Left ventricle myocardium inferior (tissue), 1 donor: ENCODE results near the gene SH2D3A. TPM values are rescaled to one million over a fixed set of nuclear protein-coding genes. Genes with fewer than 3 reads are reported as not detected.
"Not testable (repeated sequence)": the region's sequence is repeated elsewhere in the genome, so short reads cannot be mapped to it uniquely, and the experiment has no call there.

Experiments
- DNase-seq: peaks from one replicate; pipeline ENCODE4 v3.0.0-alpha.2; 2020
- H3K27ac ChIP-seq: fragments of 200-600 bp; replicated peaks from 2 replicates; pipeline ENCODE4 v1.8.0; 2021
- H3K27me3 ChIP-seq: fragments of 200-600 bp; 2 replicates; pipeline ENCODE4 v1.8.0; 2021; ENCODE audit warnings: low read depth
- H3K36me3 ChIP-seq: fragments of 200-600 bp; 2 replicates; pipeline ENCODE4 v1.8.0; 2021
- H3K4me1 ChIP-seq: fragments of 200-600 bp; 2 replicates; pipeline ENCODE4 v1.8.0; 2021
- H3K4me3 ChIP-seq: fragments of 200-600 bp; 2 replicates; pipeline ENCODE4 v1.8.0; 2021; ENCODE audit warnings: mild to moderate bottlenecking, moderate library complexity
- H3K9me3 ChIP-seq: fragments of 200-600 bp; replicated peaks from 2 replicates; pipeline ENCODE4 v1.8.0; 2021
- CTCF ChIP-seq: fragments of 200-600 bp; IDR thresholded peaks from 2 replicates; pipeline ENCODE4 v1.8.0; 2021; ENCODE audit warnings: antibody characterized with exemption, mild to moderate bottlenecking, borderline replicate concordance
- intact Hi-C: fragments of 100-400 bp; cut with micrococcal nuclease; formaldehyde crosslinking; loops from one replicate; pipeline ENCODE4 v1.11.0; 2022
- total RNA-seq: library from RNA; stranded (reverse); fragmentation: NEBNext Ultra II Directional; extraction: Animal tissue kit (Norgen Biotek cat#: 25700); gene quantifications from one replicate; pipeline ENCODE4 v1.2.1, GENCODE V29; 2021
- donor health status: DM: no; HTN: yes; CAD: no; lungs with severe emphysema.

SH2D3A gene
- total RNA-seq, 1 donor from 2014 or later, result 0.14 TPM

- Histone ChIP-seq H3K9me3 (no peaks in the 10 kb centered on the region), H3K36me3 (no peaks in the 10 kb centered on the region), H3K4me3 (peak overlapping the region; percentile 54), H3K27ac (no peak overlapping the region), H3K27me3 (peaks cover 63% of the 10 kb centered on the region), H3K4me1 (peaks cover 16% of the 10 kb centered on the region)
- DNase-seq, result no peak
- no peak for TF ChIP-seq CTCF
- intact Hi-C loops, result no loop called here
These were observed 716 bp downstream of the SH2D3A start for GRCh38 chr19:6766357-6767080.

- H3K9me3 ChIP-seq, result no peaks in the 10 kb centered on the region
- peaks cover 16% of the 10 kb centered on the region for H3K4me1 ChIP-seq
- intact Hi-C loops, result no loop called here
- no peak for TF ChIP-seq CTCF
- no peak overlapping the region for H3K4me3 ChIP-seq
- peaks cover 63% of the 10 kb centered on the region for H3K27me3 ChIP-seq
- no peaks in the 10 kb centered on the region for H3K36me3 ChIP-seq
- no peak overlapping the region for H3K27ac ChIP-seq
- no peak for DNase-seq
These were observed 1.4 kb downstream of the SH2D3A start for GRCh38 chr19:6765738-6766356.

- intact Hi-C loops, H3K9me3 ChIP-seq, H3K27ac ChIP-seq, H3K4me1 ChIP-seq, H3K36me3 ChIP-seq, DNase-seq, H3K4me3 ChIP-seq: not testable (repeated sequence)
- H3K27me3 ChIP-seq, result peaks cover 39% of the 10 kb centered on the region
These were observed 4.9 kb downstream of the SH2D3A start for GRCh38 chr19:6762253-6762797.

DNA sequence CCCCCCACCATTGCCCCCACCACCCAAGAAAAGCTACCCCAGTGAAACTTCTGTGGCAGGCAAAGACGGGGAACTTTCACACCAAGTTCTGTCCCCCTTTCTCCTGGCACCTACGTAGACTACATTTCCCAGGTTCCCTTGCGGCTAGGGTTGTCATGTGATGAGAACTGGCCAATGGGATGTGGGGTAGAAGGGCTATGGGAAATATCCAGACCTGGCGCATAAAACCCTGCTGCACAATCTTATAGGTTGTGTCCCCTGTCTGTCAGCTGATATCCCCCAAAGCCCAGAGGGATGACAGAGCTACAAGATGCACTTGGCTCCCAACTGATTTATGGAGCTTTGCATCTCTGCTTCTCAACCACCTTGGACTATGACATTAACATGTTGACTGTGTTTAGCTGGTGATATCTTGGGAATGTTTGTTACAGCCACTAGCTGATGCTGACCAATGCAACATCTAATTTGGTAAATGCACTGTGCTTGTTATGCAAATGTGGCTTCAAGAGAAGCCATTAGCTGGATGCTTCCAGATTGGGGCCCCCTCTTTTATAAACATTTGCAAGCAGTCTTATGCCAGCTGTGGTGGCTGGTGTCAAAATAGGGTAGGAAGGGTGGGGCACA lies 6.1 kb downstream of the SH2D3A start:
- Histone ChIP-seq H3K27ac (no peak overlapping the region), H3K9me3 (no peaks in the 10 kb centered on the region), H3K4me1 (no peaks in the 10 kb centered on the region), H3K36me3 (no peaks in the 10 kb centered on the region), H3K4me3 (no peak overlapping the region), H3K27me3 (peaks cover 28% of the 10 kb centered on the region)
- DNase-seq, result no peak
- TF ChIP-seq CTCF, result no peak
- intact Hi-C loops, result no loop called here

DNA sequence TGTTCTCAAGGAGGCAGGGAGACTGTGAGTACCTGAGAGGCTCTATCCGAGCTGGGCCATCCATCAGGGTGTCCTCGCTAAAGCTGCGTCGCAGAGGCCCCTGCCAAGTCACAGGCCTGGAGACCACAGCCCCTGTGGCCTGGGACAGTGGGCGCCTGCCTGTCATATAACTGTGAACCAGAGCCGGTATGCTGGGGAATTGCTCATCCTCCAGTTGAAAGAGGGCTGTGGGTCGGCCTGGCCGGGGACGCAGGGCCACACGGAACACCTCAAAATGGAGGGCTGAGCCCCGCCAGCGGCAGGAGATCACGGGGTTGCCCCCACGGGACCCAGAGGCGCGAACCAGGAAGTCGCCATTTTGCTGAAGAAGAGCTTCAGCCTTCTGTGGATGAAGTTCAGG lies 6.6 kb downstream of the SH2D3A start:
- no peaks in the 10 kb centered on the region for H3K9me3 ChIP-seq
- intact Hi-C loops, result no loop called here
- no peak for TF ChIP-seq CTCF
- no peak overlapping the region for H3K4me3 ChIP-seq
- H3K4me1 ChIP-seq, result no peaks in the 10 kb centered on the region
- H3K27me3 ChIP-seq, result peaks cover 22% of the 10 kb centered on the region
- no peak for DNase-seq
- no peak overlapping the region for H3K27ac ChIP-seq
- no peaks in the 10 kb centered on the region for H3K36me3 ChIP-seq
